Measurements from ENCODE around the gene PCMTD2.

Gene PCMTD2

GRCh38 chr20:64224351-64225170 is 31.0 kb upstream of the PCMTD2 start:
- no peak for DNase-seq (ENCODE audit: low read depth)

DNA sequence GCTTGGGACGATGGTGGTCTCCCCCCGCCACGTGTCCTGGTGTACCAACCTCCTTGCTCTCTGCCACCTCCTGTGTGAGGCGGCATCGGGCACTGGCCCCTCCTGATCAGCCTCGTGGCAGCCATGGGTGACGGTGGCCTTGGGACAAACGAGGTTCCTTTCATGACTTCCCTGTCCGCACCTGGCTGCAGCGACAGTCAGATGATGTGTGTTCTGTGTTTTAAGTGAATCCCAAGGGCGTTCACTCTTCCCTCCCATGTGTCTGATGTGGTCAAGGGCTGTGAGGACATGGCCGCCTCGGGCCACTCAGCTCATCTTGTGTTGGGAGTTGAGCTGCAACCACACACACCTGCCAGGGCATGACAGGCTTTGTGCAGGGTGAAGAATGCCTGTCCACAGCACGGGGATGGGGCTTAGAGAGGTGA is 30.4 kb upstream of the PCMTD2 start:
- TF ChIP-seq, protein P1, sequence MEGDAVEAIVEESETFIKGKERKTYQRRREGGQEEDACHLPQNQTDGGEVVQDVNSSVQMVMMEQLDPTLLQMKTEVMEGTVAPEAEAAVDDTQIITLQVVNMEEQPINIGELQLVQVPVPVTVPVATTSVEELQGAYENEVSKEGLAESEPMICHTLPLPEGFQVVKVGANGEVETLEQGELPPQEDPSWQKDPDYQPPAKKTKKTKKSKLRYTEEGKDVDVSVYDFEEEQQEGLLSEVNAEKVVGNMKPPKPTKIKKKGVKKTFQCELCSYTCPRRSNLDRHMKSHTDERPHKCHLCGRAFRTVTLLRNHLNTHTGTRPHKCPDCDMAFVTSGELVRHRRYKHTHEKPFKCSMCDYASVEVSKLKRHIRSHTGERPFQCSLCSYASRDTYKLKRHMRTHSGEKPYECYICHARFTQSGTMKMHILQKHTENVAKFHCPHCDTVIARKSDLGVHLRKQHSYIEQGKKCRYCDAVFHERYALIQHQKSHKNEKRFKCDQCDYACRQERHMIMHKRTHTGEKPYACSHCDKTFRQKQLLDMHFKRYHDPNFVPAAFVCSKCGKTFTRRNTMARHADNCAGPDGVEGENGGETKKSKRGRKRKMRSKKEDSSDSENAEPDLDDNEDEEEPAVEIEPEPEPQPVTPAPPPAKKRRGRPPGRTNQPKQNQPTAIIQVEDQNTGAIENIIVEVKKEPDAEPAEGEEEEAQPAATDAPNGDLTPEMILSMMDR (IDR thresholded peaks at IDR 0.05; ENCODE audit: control insufficient read depth, extremely low read depth, insufficient read depth): no peak
- no peak for DNase-seq (ENCODE audit: low read depth)

More at GRCh38 chr20:64224351-64225170, 31.0 kb upstream of the PCMTD2 start:
- TF ChIP-seq, protein P1 (IDR thresholded peaks at IDR 0.05; ENCODE audit: control insufficient read depth, extremely low read depth, insufficient read depth): no peak
- no peak overlapping the region for H3K4me3 ChIP-seq (ENCODE audit: low read depth, low read length)

GRCh38 chr20:64225828-64226598 is 29.5 kb upstream of the PCMTD2 start:
- TF ChIP-seq, protein P1 (IDR thresholded peaks at IDR 0.05; ENCODE audit: control insufficient read depth, extremely low read depth, insufficient read depth): no peak
- H3K4me3 ChIP-seq (ENCODE audit: low read depth, low read length): no peak overlapping the region

More for the DNA sequence above, 30.4 kb upstream of the PCMTD2 start:
- H3K4me3 ChIP-seq (ENCODE audit: low read depth, low read length): no peak overlapping the region

DNA sequence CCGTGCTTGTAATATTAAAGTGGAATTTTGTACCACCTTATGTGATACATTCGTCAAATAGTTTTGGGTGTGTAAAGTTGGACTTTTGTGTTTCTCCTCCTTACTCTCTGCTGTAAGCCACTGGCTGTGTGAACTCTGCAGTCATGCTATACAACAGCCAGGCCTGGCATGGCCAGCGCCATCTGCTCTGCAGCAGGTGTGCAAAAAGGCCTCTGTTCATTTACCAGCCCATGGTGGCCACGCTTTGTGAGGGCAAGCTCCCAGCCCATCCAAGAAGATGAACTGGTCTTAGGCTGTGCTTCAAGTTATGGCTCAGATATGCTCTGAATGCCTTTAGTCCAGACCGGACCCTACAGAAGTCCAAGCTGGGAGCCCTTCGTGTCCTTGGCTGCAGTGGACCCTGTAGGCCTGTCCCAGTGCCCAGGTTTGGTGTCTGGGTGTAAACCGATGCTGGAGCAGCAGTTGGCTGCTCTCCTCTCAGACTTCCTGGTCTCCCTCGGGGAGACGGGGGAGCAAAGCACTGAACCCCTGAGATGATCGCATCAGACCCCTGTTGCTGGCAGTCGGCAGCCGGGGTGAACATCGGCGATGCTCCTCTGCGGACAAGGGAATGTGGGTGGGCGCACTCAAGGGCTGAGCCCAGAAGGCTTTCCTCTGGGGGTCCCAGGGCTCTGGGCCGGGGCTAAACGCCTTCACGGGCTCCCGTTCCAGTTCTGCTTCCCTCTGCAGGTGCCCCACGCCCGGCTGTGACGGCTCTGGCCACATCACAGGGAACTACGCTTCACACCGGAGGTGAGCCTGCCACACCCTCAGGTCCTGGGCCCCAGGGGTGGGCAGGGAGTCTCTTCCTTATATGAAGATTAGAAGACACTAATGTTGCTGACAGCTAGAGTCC is 28.6 kb upstream of the PCMTD2 start:
- H3K4me3 ChIP-seq (ENCODE audit: low read depth, low read length): no peak overlapping the region
- TF ChIP-seq, protein P1 (IDR thresholded peaks at IDR 0.05; ENCODE audit: control insufficient read depth, extremely low read depth, insufficient read depth): no peak
- no peak for DNase-seq (ENCODE audit: low read depth)

More at GRCh38 chr20:64225828-64226598, 29.5 kb upstream of the PCMTD2 start:
- DNase-seq (ENCODE audit: low read depth): no peak

DNA sequence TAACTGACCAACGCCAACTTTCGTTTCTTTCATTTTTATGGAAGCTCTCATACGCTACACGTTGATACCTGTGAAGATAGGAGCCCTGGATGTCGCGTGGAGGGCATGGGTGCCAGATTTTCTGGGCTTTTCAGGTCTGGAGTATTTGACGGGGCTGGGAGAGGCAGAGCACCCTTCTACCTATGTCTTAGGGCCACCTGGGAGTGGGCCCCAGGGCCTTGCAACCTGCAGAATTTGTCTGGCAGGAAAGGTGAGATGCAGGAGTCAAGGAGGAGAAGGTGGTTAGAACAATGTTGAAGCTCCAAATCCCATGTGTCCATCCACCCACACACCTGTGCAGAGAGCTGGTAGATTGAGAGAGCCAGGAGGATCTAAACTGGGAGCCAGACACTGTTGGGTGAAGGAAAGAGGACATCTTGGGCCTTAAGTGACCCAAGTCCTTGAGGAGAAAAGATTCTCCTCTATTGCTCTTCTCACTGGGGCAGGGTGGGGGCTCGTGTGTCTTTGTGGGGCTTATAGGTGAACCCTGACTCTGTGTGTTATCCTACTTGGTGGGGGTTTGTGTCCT is 27.4 kb upstream of the PCMTD2 start:
- TF ChIP-seq, protein P1 (IDR thresholded peaks at IDR 0.05; ENCODE audit: control insufficient read depth, extremely low read depth, insufficient read depth): no peak
- no peak overlapping the region for H3K4me3 ChIP-seq (ENCODE audit: low read depth, low read length)
- DNase-seq (ENCODE audit: low read depth): no peak

All from LNCaP clone FGC (cell line).